Measurements from ENCODE around the gene APPL2. TPM values are rescaled to one million over a fixed set of nuclear protein-coding genes. Genes with fewer than 3 reads are reported as not detected.

Gene APPL2
- total RNA-seq, 1 experiment from 2014 or later = 35.5 TPM

DNA sequence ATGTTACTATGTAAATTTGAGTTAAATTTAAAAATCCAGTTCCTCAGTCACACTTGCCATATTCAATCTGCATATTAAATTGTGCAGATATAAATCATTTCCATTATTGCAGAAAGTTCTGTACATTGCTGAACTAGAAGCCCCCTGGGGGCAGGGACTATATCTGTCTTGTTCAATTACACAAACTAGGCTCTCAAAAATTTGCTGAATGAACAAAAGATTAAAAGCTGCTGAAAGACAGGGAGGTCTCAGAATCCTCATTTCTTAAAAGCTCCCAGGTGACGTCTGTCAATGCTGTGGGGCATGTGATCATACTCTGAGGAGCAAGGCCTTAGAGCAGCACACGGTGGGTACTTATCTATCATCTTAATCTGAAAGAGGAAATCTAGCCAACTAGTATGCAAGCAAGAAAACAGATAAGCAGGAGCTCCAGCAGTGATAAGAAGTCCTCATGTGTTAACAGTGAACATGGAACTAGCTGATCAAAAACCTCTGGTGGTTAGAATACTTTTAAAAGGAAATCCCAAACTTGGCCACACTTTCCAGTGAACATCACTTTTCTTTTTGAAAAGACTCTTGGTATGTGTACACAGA is 60.5 kb downstream of the APPL2 start:
- POLR2A ChIA-PET = interaction anchor here (1.0 to 1.2 kb wide), 3 partner anchors 13 to 14 kb away, joined by 3 read pairs; no protein-coding TSS in a partner anchor
- TF ChIP-seq CTCF (IDR thresholded peaks at IDR 0.05; ENCODE audit: unreplicated experiment) = no peak
- no peaks in the 10 kb centered on the region for H3K27me3 Mint-ChIP-seq (ENCODE audit: insufficient read depth, unreplicated experiment)
- BruUV-seq (replicated peaks) = no TSS peak
- no peak overlapping the region for H3K4me3 Mint-ChIP-seq (ENCODE audit: unreplicated experiment)
- peaks cover 80% of the 10 kb centered on the region for H3K36me3 Mint-ChIP-seq (ENCODE audit: insufficient read depth, unreplicated experiment)
- CTCF ChIA-PET = interaction anchor here (0.6 to 0.7 kb wide), 2 partner anchors 208 to 956 kb away, joined by 3 to 4 read pairs; no protein-coding TSS in a partner anchor
- DNase-seq (ENCODE audit: unreplicated experiment) = no peak
- no peaks in the 10 kb centered on the region for H3K9me3 Mint-ChIP-seq (ENCODE audit: unreplicated experiment)
- no peak overlapping the region for H3K27ac Mint-ChIP-seq (ENCODE audit: low read depth, unreplicated experiment)
- no peaks in the 10 kb centered on the region for H3K4me1 Mint-ChIP-seq (ENCODE audit: insufficient read depth, unreplicated experiment)
- intact Hi-C loops (cut with micrococcal nuclease) = no loop called here

- Mint-ChIP-seq H3K4me3 (ENCODE audit: unreplicated experiment) (no peak overlapping the region), H3K36me3 (ENCODE audit: insufficient read depth, unreplicated experiment) (peaks cover 73% of the 10 kb centered on the region), H3K9me3 (ENCODE audit: unreplicated experiment) (no peaks in the 10 kb centered on the region), H3K27me3 (ENCODE audit: insufficient read depth, unreplicated experiment) (no peaks in the 10 kb centered on the region), H3K4me1 (ENCODE audit: insufficient read depth, unreplicated experiment) (no peaks in the 10 kb centered on the region), H3K27ac (ENCODE audit: low read depth, unreplicated experiment) (peak overlapping the region; percentile 32)
- POLR2A ChIA-PET = interaction anchor here (0.7 to 0.9 kb wide), 2 partner anchors 9 to 213 kb away, joined by 4 to 5 read pairs; no protein-coding TSS in a partner anchor
- TF ChIP-seq CTCF (IDR thresholded peaks at IDR 0.05; ENCODE audit: unreplicated experiment) = no peak
- DNase-seq (ENCODE audit: unreplicated experiment) = no peak
- intact Hi-C loops (cut with micrococcal nuclease) = no loop called here
- no TSS peak for BruUV-seq (replicated peaks)
- CTCF ChIA-PET = interaction anchor here (1.0 kb wide), 1 partner anchor 9 kb away, joined by 3 read pairs; no protein-coding TSS in a partner anchor
Measured at GRCh38 chr12:105171691-105172436, 64.1 kb downstream of the APPL2 start.

GRCh38 chr12:105170139-105170538 is 65.8 kb downstream of the APPL2 start:
- H3K27me3 Mint-ChIP-seq (ENCODE audit: insufficient read depth, unreplicated experiment) = no peaks in the 10 kb centered on the region
- DNase-seq (ENCODE audit: unreplicated experiment) = no peak
- no peak overlapping the region for H3K4me3 Mint-ChIP-seq (ENCODE audit: unreplicated experiment)
- CTCF ChIA-PET = no interaction called here
- TF ChIP-seq CTCF (IDR thresholded peaks at IDR 0.05; ENCODE audit: unreplicated experiment) = no peak
- no peak overlapping the region for H3K27ac Mint-ChIP-seq (ENCODE audit: low read depth, unreplicated experiment)
- no peaks in the 10 kb centered on the region for H3K9me3 Mint-ChIP-seq (ENCODE audit: unreplicated experiment)
- POLR2A ChIA-PET = no interaction called here
- no peaks in the 10 kb centered on the region for H3K4me1 Mint-ChIP-seq (ENCODE audit: insufficient read depth, unreplicated experiment)
- intact Hi-C loops (cut with micrococcal nuclease) = no loop called here
- H3K36me3 Mint-ChIP-seq (ENCODE audit: insufficient read depth, unreplicated experiment) = peaks cover 76% of the 10 kb centered on the region
- BruUV-seq (replicated peaks) = no TSS peak

- no peak for DNase-seq (ENCODE audit: unreplicated experiment)
- Mint-ChIP-seq H3K27me3 (ENCODE audit: insufficient read depth, unreplicated experiment) (no peaks in the 10 kb centered on the region), H3K4me1 (ENCODE audit: insufficient read depth, unreplicated experiment) (no peaks in the 10 kb centered on the region), H3K27ac (ENCODE audit: low read depth, unreplicated experiment) (no peak overlapping the region), H3K36me3 (ENCODE audit: insufficient read depth, unreplicated experiment) (peaks cover 79% of the 10 kb centered on the region), H3K9me3 (ENCODE audit: unreplicated experiment) (no peaks in the 10 kb centered on the region), H3K4me3 (ENCODE audit: unreplicated experiment) (no peak overlapping the region)
- POLR2A ChIA-PET = interaction anchor here (1.2 kb wide), 1 partner anchor 16 kb away, joined by 4 read pairs; no protein-coding TSS in a partner anchor
- BruUV-seq (replicated peaks) = no TSS peak
- CTCF ChIA-PET = no interaction called here
- TF ChIP-seq CTCF (IDR thresholded peaks at IDR 0.05; ENCODE audit: unreplicated experiment) = no peak
- intact Hi-C loops (cut with micrococcal nuclease) = loop anchor here (10.0 kb wide), 1 partner anchor 217 kb away; no protein-coding TSS in a partner anchor
Measured at GRCh38 chr12:105168006-105168405, 68.0 kb downstream of the APPL2 start.
